ENCODE results near the gene ZSWIM4.

- no peak for TF ChIP-seq EP300 (IDR thresholded peaks at IDR 0.05)
- TF ChIP-seq, protein P1, sequence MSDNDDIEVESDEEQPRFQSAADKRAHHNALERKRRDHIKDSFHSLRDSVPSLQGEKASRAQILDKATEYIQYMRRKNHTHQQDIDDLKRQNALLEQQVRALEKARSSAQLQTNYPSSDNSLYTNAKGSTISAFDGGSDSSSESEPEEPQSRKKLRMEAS (IDR thresholded peaks at IDR 0.05) = no peak
- TF ChIP-seq JUNB (IDR thresholded peaks at IDR 0.05) = no peak
- no peak for TF ChIP-seq RAD21 (conservative IDR thresholded peaks at IDR 0.05 in 1 of 2, IDR thresholded peaks at IDR 0.05 in 1 of 2)
- TF ChIP-seq, protein P2, sequence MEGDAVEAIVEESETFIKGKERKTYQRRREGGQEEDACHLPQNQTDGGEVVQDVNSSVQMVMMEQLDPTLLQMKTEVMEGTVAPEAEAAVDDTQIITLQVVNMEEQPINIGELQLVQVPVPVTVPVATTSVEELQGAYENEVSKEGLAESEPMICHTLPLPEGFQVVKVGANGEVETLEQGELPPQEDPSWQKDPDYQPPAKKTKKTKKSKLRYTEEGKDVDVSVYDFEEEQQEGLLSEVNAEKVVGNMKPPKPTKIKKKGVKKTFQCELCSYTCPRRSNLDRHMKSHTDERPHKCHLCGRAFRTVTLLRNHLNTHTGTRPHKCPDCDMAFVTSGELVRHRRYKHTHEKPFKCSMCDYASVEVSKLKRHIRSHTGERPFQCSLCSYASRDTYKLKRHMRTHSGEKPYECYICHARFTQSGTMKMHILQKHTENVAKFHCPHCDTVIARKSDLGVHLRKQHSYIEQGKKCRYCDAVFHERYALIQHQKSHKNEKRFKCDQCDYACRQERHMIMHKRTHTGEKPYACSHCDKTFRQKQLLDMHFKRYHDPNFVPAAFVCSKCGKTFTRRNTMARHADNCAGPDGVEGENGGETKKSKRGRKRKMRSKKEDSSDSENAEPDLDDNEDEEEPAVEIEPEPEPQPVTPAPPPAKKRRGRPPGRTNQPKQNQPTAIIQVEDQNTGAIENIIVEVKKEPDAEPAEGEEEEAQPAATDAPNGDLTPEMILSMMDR (IDR thresholded peaks at IDR 0.05) = no peak
- no peak for TF ChIP-seq RFX5 (IDR thresholded peaks at IDR 0.05)
- no peak for TF ChIP-seq CEBPB (IDR thresholded peaks at IDR 0.05)
- TF ChIP-seq BHLHE40 (IDR thresholded peaks at IDR 0.05; ENCODE audit: low read depth, low read length) = no peak
- no peak for TF ChIP-seq ESRRA (IDR thresholded peaks at IDR 0.05; ENCODE audit: borderline replicate concordance, low read length)
- no peak for TF ChIP-seq POLR2A (IDR thresholded peaks at IDR 0.05; ENCODE audit: low read length)
Measured at GRCh38 chr19:13848798-13849676, 53.8 kb downstream of the ZSWIM4 start.

Data from A549 (cell line).